Calu3 (cell line): ENCODE data around the gene EPHB2. TPM values are rescaled to one million over a fixed set of nuclear protein-coding genes. Genes with fewer than 3 reads are reported as not detected.
A peak's percentile ranks its signal among the peaks of the same experiment; 100 is the strongest.
"Not testable (repeated sequence)": the region's sequence is repeated elsewhere in the genome, so short reads cannot be mapped to it uniquely, and the experiment has no call there.

Experiments
- BruUV-seq: library from RNA; stranded (reverse); fragments of 400-500 nt; replicated peaks from 2 replicates; lab custom pipeline; 2021; lab: Mats Ljungman, UMichigan
- CTCF ChIA-PET: fragments of 300-600 bp; sonication (Branson Sonifier 250); formaldehyde crosslinking; loops from one replicate; lab custom pipeline; 2022; ENCODE audit warnings: antibody characterized with exemption; lab: Charles Lee
- DNase-seq: peaks from one replicate; pipeline ENCODE4 v3.0.0; 2022
- H3K27ac Mint-ChIP-seq: one replicate; pipeline ENCODE4 v1.8.0; 2022; ENCODE audit warnings: mixed read lengths; ENCODE audit not compliant: unreplicated experiment
- H3K27me3 Mint-ChIP-seq: one replicate; pipeline ENCODE4 v1.8.0; 2022; ENCODE audit warnings: mixed read lengths; ENCODE audit not compliant: unreplicated experiment
- H3K36me3 Mint-ChIP-seq: one replicate; pipeline ENCODE4 v1.8.0; 2022; ENCODE audit warnings: mild to moderate bottlenecking, moderate library complexity, mixed read lengths; ENCODE audit not compliant: insufficient read depth, unreplicated experiment
- H3K4me1 Mint-ChIP-seq: one replicate; pipeline ENCODE4 v1.8.0; 2022; ENCODE audit warnings: mild to moderate bottlenecking, low read depth, mixed read lengths; ENCODE audit not compliant: unreplicated experiment
- H3K4me3 Mint-ChIP-seq: one replicate; pipeline ENCODE4 v1.8.0; 2022; ENCODE audit warnings: mild to moderate bottlenecking, low read depth, moderate library complexity, mixed read lengths; ENCODE audit not compliant: unreplicated experiment
- H3K9me3 Mint-ChIP-seq: one replicate; pipeline ENCODE4 v1.8.0; 2022; ENCODE audit warnings: low read depth, mixed read lengths; ENCODE audit not compliant: unreplicated experiment
- CTCF ChIP-seq: fragments of 200-600 bp; IDR thresholded peaks from one replicate; pipeline ENCODE4 v1.8.0; 2022; ENCODE audit warnings: antibody characterized with exemption; ENCODE audit not compliant: unreplicated experiment
- intact Hi-C: fragments of 100-400 bp; cut with micrococcal nuclease; formaldehyde crosslinking; loops from one replicate; pipeline ENCODE4 v1.10.0; 2022; ENCODE audit not compliant: unreplicated experiment
- total RNA-seq: library from RNA; stranded (reverse); gene quantifications from 2 replicates; pipeline ENCODE4 v1.2.3, GENCODE V29; 2022

The EPHB2 gene
- total RNA-seq, 1 experiment from 2014 or later, result 19.3 TPM

GRCh38 chr1:22665752-22666151 is 44.9 kb upstream of the EPHB2 start:
- Mint-ChIP-seq H3K4me1 (no peaks in the 10 kb centered on the region), H3K9me3 (no peaks in the 10 kb centered on the region), H3K27ac (no peak overlapping the region), H3K36me3 (no peaks in the 10 kb centered on the region), H3K27me3 (peaks cover 88% of the 10 kb centered on the region), H3K4me3 (no peak overlapping the region)
- intact Hi-C loops, result no loop called here
- BruUV-seq, result no TSS peak
- CTCF ChIA-PET, result interaction anchor here (1.0 kb wide), 1 partner anchor 265 kb away, joined by 3 read pairs; no protein-coding TSS in a partner anchor
- peak; percentile 49 for DNase-seq
- TF ChIP-seq CTCF, result peak; percentile 44

GRCh38 chr1:22666412-22666811 is 44.2 kb upstream of the EPHB2 start:
- no peaks in the 10 kb centered on the region for H3K36me3 Mint-ChIP-seq
- no peaks in the 10 kb centered on the region for H3K9me3 Mint-ChIP-seq
- no peak for DNase-seq
- no peaks in the 10 kb centered on the region for H3K4me1 Mint-ChIP-seq
- H3K27me3 Mint-ChIP-seq, result peaks cover 88% of the 10 kb centered on the region
- H3K27ac Mint-ChIP-seq, result no peak overlapping the region
- TF ChIP-seq CTCF, result no peak
- intact Hi-C loops, result no loop called here
- BruUV-seq, result no TSS peak
- H3K4me3 Mint-ChIP-seq, result no peak overlapping the region
- CTCF ChIA-PET, result no interaction called here

GRCh38 chr1:22668840-22669239 is 41.8 kb upstream of the EPHB2 start:
- intact Hi-C loops, CTCF ChIA-PET, H3K27ac Mint-ChIP-seq, H3K36me3 Mint-ChIP-seq, H3K4me1 Mint-ChIP-seq, H3K9me3 Mint-ChIP-seq, BruUV-seq, H3K4me3 Mint-ChIP-seq, DNase-seq: not testable (repeated sequence)
- peaks cover 85% of the 10 kb centered on the region for H3K27me3 Mint-ChIP-seq

- intact Hi-C loops, result no loop called here
- Mint-ChIP-seq H3K4me1 (no peaks in the 10 kb centered on the region), H3K27ac (no peak overlapping the region), H3K9me3 (no peaks in the 10 kb centered on the region), H3K36me3 (no peaks in the 10 kb centered on the region), H3K27me3 (peaks cover 81% of the 10 kb centered on the region), H3K4me3 (no peak overlapping the region)
- CTCF ChIA-PET, result no interaction called here
- DNase-seq, result no peak
- BruUV-seq, result no TSS peak
- no peak for TF ChIP-seq CTCF
Observed at GRCh38 chr1:22670352-22670975, 40.2 kb upstream of the EPHB2 start.

- no peak for TF ChIP-seq CTCF
- DNase-seq, result no peak
- peaks cover 83% of the 10 kb centered on the region for H3K27me3 Mint-ChIP-seq
- intact Hi-C loops, result no loop called here
- CTCF ChIA-PET, result no interaction called here
- H3K4me3 Mint-ChIP-seq, result no peak overlapping the region
- no peaks in the 10 kb centered on the region for H3K36me3 Mint-ChIP-seq
- no peaks in the 10 kb centered on the region for H3K4me1 Mint-ChIP-seq
- H3K27ac Mint-ChIP-seq, result no peak overlapping the region
- BruUV-seq, result no TSS peak
- no peaks in the 10 kb centered on the region for H3K9me3 Mint-ChIP-seq
Observed at GRCh38 chr1:22671999-22672398, 38.6 kb upstream of the EPHB2 start.
